ENCODE results near the gene NANP. TPM values are rescaled to one million over a fixed set of nuclear protein-coding genes. Genes with fewer than 3 reads are reported as not detected.

The NANP gene
- total and polyA plus RNA-seq, 2 of the 13 experiments (the other 11 are each of a cell fraction or from before 2014, with no cell fraction given) = 8.9 to 21.5 TPM

DNA sequence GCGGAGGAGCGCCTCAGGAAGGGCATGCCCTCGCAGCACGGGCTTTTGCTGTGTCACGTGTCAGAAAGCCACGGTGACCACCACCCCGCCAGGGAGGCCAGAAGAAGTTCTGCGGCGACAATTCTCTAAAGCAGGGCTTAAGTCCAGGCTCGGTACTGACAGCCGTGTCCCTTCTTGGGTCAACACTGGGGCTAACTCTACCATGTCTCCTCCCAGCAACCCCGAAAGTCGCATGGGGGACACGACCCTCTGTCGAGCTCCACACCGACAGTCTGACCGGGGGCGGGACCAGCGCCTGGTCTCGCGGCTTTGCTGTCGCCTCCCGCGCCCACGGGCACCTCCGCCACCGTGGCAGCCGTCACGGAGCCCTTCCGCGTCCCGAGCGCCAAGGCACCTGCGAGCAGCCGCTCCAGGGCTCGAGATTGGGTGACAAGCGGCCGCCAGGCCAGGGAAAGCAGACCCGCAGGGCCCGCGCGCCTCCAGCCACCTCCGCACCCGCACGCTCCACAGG is 534 bp downstream of the NANP start (continued):
- TF ChIP-seq, protein P1, sequence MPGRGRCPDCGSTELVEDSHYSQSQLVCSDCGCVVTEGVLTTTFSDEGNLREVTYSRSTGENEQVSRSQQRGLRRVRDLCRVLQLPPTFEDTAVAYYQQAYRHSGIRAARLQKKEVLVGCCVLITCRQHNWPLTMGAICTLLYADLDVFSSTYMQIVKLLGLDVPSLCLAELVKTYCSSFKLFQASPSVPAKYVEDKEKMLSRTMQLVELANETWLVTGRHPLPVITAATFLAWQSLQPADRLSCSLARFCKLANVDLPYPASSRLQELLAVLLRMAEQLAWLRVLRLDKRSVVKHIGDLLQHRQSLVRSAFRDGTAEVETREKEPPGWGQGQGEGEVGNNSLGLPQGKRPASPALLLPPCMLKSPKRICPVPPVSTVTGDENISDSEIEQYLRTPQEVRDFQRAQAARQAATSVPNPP (CRISPR knock-in tag; IDR thresholded peaks at IDR 0.05) = peak; percentile 78; the same call in 1 of the 2 replicates
- TF ChIP-seq YY1 (IDR thresholded peaks at IDR 0.05; ENCODE audit: insufficient read depth, insufficient replicate concordance, low read depth, low read length) (no peak), ZNF263 (CRISPR knock-in tag; IDR thresholded peaks at IDR 0.05) (0 out of 2 replicates have a peak, but pooled peaks have one; percentile 35), NR3C1 (CRISPR knock-in tag; IDR thresholded peaks at IDR 0.05) (0 out of 2 replicates have a peak, but pooled peaks have one; percentile 40), ZNF589 (CRISPR knock-in tag; conservative IDR thresholded peaks at IDR 0.05) (no peak), XBP1 (CRISPR knock-in tag; IDR thresholded peaks at IDR 0.05) (no peak; the same call in 1 of the 2 replicates), MED13 (CRISPR knock-in tag; IDR thresholded peaks at IDR 0.05) (no peak; the same call in 1 of the 2 replicates), ZNF160 (CRISPR knock-in tag; IDR thresholded peaks at IDR 0.05) (peak; percentile 53), SPEN (CRISPR knock-in tag; IDR thresholded peaks at IDR 0.05; ENCODE audit: low read depth) (peak; percentile 25; the same call in 1 of the 2 replicates), ARNT2 (CRISPR knock-in tag; IDR thresholded peaks at IDR 0.05; ENCODE audit: low read depth) (no peak; the same call in 1 of the 2 replicates), POGZ (CRISPR knock-in tag; IDR thresholded peaks at IDR 0.05) (no peak), GATA4 (IDR thresholded peaks at IDR 0.05; ENCODE audit: borderline replicate concordance, low read depth) (0 out of 2 replicates have a peak, but pooled peaks have one; percentile 8), ZKSCAN5 (CRISPR knock-in tag; IDR thresholded peaks at IDR 0.05) (peak; percentile 66; the same call in 1 of the 2 replicates), NFYC (CRISPR knock-in tag; IDR thresholded peaks at IDR 0.05) (no peak), ZNF768 (CRISPR knock-in tag; IDR thresholded peaks at IDR 0.05) (peak; percentile 21), ZSCAN22 (CRISPR knock-in tag; IDR thresholded peaks at IDR 0.05) (0 out of 2 replicates have a peak, but pooled peaks have one; percentile 52)
- TF ChIP-seq, protein P2, sequence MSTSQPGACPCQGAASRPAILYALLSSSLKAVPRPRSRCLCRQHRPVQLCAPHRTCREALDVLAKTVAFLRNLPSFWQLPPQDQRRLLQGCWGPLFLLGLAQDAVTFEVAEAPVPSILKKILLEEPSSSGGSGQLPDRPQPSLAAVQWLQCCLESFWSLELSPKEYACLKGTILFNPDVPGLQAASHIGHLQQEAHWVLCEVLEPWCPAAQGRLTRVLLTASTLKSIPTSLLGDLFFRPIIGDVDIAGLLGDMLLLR (CRISPR knock-in tag; IDR thresholded peaks at IDR 0.05) = peak; percentile 69
- TF ChIP-seq, protein P3, sequence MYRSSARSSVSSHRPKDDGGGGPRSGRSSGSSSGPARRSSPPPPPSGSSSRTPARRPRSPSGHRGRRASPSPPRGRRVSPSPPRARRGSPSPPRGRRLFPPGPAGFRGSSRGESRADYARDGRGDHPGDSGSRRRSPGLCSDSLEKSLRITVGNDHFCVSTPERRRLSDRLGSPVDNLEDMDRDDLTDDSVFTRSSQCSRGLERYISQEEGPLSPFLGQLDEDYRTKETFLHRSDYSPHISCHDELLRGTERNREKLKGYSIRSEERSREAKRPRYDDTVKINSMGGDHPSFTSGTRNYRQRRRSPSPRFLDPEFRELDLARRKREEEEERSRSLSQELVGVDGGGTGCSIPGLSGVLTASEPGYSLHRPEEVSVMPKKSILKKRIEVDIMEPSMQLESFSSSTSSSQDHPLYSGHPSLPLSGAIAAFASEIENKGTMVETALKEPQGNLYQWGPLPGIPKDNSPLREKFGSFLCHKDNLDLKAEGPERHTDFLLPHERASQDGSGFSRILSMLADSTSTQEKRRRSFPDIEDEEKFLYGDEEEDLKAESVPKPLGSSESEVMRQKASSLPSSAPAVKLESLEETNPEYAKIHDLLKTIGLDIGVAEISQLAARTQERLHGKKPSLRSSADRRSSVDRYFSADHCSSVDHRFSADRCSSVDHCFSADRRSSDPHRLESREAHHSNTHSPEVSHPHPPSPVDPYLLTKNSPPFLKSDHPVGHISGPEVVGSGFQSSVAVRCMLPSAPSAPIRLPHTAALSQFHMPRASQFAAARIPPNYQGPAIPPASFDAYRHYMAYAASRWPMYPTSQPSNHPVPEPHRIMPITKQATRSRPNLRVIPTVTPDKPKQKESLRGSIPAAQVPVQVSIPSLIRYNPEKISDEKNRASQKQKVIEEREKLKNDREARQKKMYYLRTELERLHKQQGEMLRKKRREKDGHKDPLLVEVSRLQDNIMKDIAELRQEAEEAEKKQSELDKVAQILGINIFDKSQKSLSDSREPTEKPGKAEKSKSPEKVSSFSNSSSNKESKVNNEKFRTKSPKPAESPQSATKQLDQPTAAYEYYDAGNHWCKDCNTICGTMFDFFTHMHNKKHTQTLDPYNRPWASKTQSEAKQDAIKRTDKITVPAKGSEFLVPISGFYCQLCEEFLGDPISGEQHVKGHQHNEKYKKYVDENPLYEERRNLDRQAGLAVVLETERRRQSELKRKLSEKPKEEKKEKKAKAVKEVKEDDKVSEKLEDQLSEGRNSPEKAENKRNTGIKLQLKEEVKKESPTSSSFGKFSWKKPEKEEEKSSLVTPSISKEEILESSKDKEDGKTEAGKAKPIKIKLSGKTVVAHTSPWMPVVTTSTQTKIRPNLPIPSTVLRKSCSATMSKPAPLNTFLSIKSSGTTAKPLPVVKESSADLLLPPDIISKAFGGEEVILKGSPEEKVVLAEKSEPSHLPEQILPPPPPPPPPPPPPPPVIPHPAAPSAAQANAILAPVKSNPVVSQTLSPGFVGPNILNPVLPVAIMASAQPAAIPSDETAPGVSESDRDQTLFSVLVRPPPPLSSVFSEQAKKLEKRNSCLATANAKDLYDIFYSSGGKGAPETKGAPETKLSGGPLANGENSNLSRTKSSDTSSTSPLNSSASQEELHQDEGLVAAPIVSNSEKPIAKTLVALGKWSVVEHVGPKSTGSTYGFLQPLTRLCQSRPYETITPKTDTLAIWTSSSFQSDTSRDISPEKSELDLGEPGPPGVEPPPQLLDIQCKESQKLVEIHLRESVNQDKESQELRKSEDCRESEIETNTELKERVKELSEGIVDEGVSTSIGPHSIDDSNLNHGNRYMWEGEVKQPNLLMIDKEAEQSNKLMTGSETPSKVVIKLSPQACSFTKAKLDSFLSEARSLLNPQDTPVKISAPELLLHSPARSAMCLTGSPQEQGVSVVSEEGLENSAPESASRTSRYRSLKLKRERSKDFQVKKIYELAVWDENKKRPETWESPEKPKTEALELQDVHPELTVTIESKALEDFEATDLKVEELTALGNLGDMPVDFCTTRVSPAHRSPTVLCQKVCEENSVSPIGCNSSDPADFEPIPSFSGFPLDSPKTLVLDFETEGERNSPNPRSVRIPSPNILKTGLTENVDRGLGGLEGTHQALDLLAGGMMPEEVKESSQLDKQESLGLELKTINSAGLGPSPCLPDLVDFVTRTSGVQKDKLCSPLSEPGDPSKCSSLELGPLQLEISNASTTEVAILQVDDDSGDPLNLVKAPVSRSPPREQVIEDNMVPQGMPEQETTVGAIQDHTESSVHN (CRISPR knock-in tag; IDR thresholded peaks at IDR 0.05) = peak; percentile 90; the same call in 1 of the 2 replicates
- TF ChIP-seq, protein P4, sequence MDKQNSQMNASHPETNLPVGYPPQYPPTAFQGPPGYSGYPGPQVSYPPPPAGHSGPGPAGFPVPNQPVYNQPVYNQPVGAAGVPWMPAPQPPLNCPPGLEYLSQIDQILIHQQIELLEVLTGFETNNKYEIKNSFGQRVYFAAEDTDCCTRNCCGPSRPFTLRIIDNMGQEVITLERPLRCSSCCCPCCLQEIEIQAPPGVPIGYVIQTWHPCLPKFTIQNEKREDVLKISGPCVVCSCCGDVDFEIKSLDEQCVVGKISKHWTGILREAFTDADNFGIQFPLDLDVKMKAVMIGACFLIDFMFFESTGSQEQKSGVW (CRISPR knock-in tag; IDR thresholded peaks at IDR 0.05; ENCODE audit: borderline replicate concordance) = no peak; the same call in 1 of the 2 replicates

Data from HepG2 (cell line).